Sigmoid colon (tissue), 4 donors: ENCODE results near the gene ANGPT4.

Experiments
- CTCF ChIP-seq, 4 experiments: fragments of 450-650 bp in 3 of 4; fragments of 200-600 bp in 1 of 4; IDR thresholded peaks; one replicate each; pipeline ENCODE4 v1.5.1; 2016 to 2019; ENCODE audit warnings: antibody characterized with exemption in 4 of 4, mild to moderate bottlenecking in 3 of 4, moderate library complexity in 2 of 4
- POLR2AphosphoS5 ChIP-seq, 4 donors: sonication (generic); formaldehyde crosslinking; IDR thresholded peaks; one replicate each; pipeline ENCODE4 v1.6.1; 2017; ENCODE audit warnings: antibody characterized with exemption in 4 of 4

- no peak for TF ChIP-seq CTCF (IDR thresholded peaks at IDR 0.05)
- no peak for TF ChIP-seq POLR2AphosphoS5 (IDR thresholded peaks at IDR 0.05)
Observed at GRCh38 chr20:939606-940005, 23.5 kb upstream of the ANGPT4 start.
